Activated T-helper 17 cell treated with anti-CD3 and anti-CD28 coated beads, Interleukin-2, amount 50 U/mL, for 72 hours (primary cell): ENCODE results near the gene SPAG4. TPM values are rescaled to one million over a fixed set of nuclear protein-coding genes. Genes with fewer than 3 reads are reported as not detected.

Experiments used
- ATAC-seq: fragments of 150-1000 bp; cut with Tn5 transposase; replicated peaks from 2 replicates; pipeline ENCODE4 v1.10.0; 2021; ENCODE audit warnings: mild to moderate bottlenecking, moderate library complexity
- H3K27ac Mint-ChIP-seq: one replicate; pipeline ENCODE4 v1.8.0; 2022; ENCODE audit warnings: mixed read lengths
- H3K27me3 Mint-ChIP-seq: one replicate; pipeline ENCODE4 v1.8.0; 2022; ENCODE audit warnings: mixed read lengths
- H3K36me3 Mint-ChIP-seq: one replicate; pipeline ENCODE4 v1.8.0; 2022; ENCODE audit warnings: low read depth, mild to moderate bottlenecking, mixed read lengths
- H3K4me1 Mint-ChIP-seq: one replicate; pipeline ENCODE4 v1.8.0; 2022; ENCODE audit warnings: mixed read lengths
- H3K4me3 Mint-ChIP-seq: one replicate; pipeline ENCODE4 v1.8.0; 2022; ENCODE audit warnings: mild to moderate bottlenecking, mixed read lengths
- H3K9me3 Mint-ChIP-seq: one replicate; pipeline ENCODE4 v1.8.0; 2022; ENCODE audit warnings: mixed read lengths
- total RNA-seq, 2 donors: library from RNA; stranded (reverse); gene quantifications; one replicate each; pipeline ENCODE4 v1.2.3, GENCODE V29; 2022

SPAG4 gene
- 10 to 100 TPM in 1 of 2 donors, 1 to 10 TPM in 1; 7.2 to 52.4 TPM for total RNA-seq

GRCh38 chr20:35615667-35616464 is at the start of gene SPAG4:
Gene SPAG4, plus strand, starts transcription at chr20:35615829. Its CDS starts 175 bp downstream, at chr20:35616004.
- H3K9me3 Mint-ChIP-seq, result no peaks in the 10 kb centered on the region
- peaks cover 14% of the 10 kb centered on the region for H3K36me3 Mint-ChIP-seq
- ATAC-seq, result peak; percentile 84
- H3K27ac Mint-ChIP-seq, result peak within 1 kb of the TSS; percentile 90
- H3K4me3 Mint-ChIP-seq, result peak within 1 kb of the TSS; percentile 90
- H3K4me1 Mint-ChIP-seq, result peaks cover 18% of the 10 kb centered on the region
- no peaks in the 10 kb centered on the region for H3K27me3 Mint-ChIP-seq

DNA sequence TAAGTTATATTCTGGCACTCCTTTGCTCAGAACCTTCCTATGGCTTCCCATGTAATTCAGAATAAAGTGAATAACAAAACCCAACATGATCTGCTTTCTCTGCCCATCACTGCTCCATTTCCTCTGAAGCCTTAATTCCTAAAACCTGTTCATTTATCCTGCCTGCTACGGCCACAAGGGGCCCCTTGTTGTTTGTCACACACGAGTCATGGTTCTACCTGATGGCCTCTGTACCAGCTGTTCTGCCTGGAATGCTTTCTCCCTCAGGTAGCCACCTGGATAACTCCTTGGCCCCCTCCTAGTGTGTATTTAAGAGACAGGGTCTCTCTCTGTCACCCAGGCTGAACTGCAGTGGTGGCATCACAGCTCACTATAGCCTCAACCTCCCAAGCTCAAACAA is 47.0 kb upstream of the SPAG4 start:
- Mint-ChIP-seq H3K27me3 (no peaks in the 10 kb centered on the region), H3K9me3 (peaks cover 4% of the 10 kb centered on the region), H3K4me3 (no peak overlapping the region), H3K4me1 (no peaks in the 10 kb centered on the region), H3K27ac (no peak overlapping the region), H3K36me3 (no peaks in the 10 kb centered on the region)
- no peak for ATAC-seq

DNA sequence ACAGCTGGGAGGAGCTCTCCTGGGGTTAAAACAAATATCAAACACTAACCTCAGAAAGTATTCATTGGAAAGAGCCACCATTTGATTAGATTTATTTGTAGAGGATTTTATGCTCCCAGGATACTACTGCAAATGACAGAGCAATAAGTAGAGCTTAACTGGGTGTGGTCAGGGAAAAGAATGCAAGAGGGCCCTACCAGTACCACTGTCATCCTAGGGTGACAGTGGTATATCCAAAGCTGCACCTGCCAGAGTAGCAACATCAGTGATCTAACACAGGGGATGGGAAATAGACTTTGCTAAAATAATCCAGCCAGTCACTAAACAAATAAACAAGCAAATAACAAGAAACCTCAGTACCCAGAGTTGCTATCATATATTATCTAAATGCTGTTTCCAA is 44.1 kb upstream of the SPAG4 start:
- no peak overlapping the region for H3K4me3 Mint-ChIP-seq
- H3K4me1 Mint-ChIP-seq, result no peaks in the 10 kb centered on the region
- H3K36me3 Mint-ChIP-seq, result no peaks in the 10 kb centered on the region
- peaks cover 4% of the 10 kb centered on the region for H3K9me3 Mint-ChIP-seq
- ATAC-seq, result no peak
- H3K27ac Mint-ChIP-seq, result no peak overlapping the region
- no peaks in the 10 kb centered on the region for H3K27me3 Mint-ChIP-seq

DNA sequence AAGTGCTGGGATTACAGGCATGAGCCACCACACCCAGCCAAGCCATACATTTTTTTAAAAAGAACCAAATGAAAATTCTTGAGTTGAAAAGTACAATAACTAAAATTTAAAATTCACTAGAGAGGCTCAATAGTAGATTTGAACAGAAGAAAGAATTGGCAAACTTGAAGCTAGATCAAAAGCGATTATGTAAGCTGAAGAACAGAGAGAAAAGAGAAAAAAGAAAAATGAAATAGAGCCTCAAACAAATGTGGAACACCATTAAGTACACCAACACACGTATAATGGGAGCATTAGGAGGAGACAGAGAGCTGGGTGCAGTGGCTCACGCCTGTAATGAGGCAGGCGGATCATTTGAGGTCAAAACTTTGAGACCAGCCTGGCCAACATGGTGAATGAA is 42.8 kb upstream of the SPAG4 start:
- Mint-ChIP-seq H3K27me3 (no peaks in the 10 kb centered on the region), H3K4me1 (no peaks in the 10 kb centered on the region)
- ATAC-seq, result no peak

DNA sequence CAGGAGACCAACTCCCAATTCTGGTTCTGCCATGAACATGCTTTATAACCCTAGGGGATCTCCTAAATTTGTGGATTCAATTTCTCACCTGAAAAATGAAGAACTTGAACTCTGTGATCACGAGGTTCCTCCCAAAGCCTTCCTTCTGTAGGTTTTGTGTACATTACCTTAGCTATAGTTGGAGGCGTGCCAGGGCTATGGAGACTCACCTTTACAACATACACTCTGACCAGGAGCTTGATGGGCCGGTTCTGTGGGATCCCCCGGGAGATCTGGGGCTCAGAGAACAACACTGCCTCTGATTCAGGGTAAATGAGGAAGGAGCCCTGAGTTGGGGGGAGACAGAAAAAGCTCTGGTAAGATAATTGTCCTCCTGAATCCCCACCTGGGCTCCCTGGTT is 39.7 kb upstream of the SPAG4 start:
- no peaks in the 10 kb centered on the region for H3K4me1 Mint-ChIP-seq
- H3K36me3 Mint-ChIP-seq, result no peaks in the 10 kb centered on the region
- H3K27ac Mint-ChIP-seq, result no peak overlapping the region
- H3K27me3 Mint-ChIP-seq, result no peaks in the 10 kb centered on the region
- H3K4me3 Mint-ChIP-seq, result no peak overlapping the region
- ATAC-seq, result no peak
- peaks cover 4% of the 10 kb centered on the region for H3K9me3 Mint-ChIP-seq

More for the DNA sequence above, 42.8 kb upstream of the SPAG4 start:
- Mint-ChIP-seq H3K36me3 (no peaks in the 10 kb centered on the region), H3K4me3 (no peak overlapping the region), H3K27ac (no peak overlapping the region), H3K9me3 (peaks cover 4% of the 10 kb centered on the region)

- Mint-ChIP-seq H3K27ac (no peak overlapping the region), H3K4me3 (no peak overlapping the region), H3K27me3 (no peaks in the 10 kb centered on the region), H3K9me3 (peaks cover 4% of the 10 kb centered on the region), H3K36me3 (no peaks in the 10 kb centered on the region), H3K4me1 (no peaks in the 10 kb centered on the region)
- ATAC-seq, result no peak
Measured at GRCh38 chr20:35576816-35577215, 38.8 kb upstream of the SPAG4 start.

- Mint-ChIP-seq H3K27me3 (peaks cover 4% of the 10 kb centered on the region), H3K36me3 (no peaks in the 10 kb centered on the region), H3K27ac (no peak overlapping the region), H3K4me1 (no peaks in the 10 kb centered on the region), H3K9me3 (no peaks in the 10 kb centered on the region), H3K4me3 (no peak overlapping the region)
- ATAC-seq, result no peak
Measured at GRCh38 chr20:35578469-35578868, 37.2 kb upstream of the SPAG4 start.

DNA sequence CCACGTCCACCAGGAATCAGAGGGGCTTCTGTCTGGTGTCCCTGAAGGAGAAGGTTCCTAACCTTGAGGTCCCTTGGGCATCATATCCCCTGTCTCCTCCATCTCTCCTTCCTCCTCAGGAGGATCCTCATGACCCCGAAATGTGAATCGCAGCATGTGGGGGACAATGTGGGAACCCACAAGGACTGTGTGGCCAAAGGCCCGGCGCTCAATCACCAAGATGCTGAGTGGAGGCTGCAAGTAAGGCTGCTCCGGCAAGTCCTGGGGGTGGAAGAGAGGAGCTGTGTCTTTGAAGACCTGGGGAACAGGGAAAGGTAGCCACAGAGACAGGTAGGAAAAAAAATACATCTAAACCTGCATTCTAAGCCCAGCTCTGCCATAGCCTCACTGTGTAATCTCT is 36.4 kb upstream of the SPAG4 start:
- Mint-ChIP-seq H3K4me3 (no peak overlapping the region), H3K9me3 (no peaks in the 10 kb centered on the region), H3K4me1 (no peaks in the 10 kb centered on the region), H3K27ac (no peak overlapping the region), H3K27me3 (peaks cover 4% of the 10 kb centered on the region), H3K36me3 (no peaks in the 10 kb centered on the region)
- ATAC-seq, result no peak

- no peaks in the 10 kb centered on the region for H3K9me3 Mint-ChIP-seq
- no peak overlapping the region for H3K4me3 Mint-ChIP-seq
- no peak overlapping the region for H3K27ac Mint-ChIP-seq
- no peaks in the 10 kb centered on the region for H3K36me3 Mint-ChIP-seq
- peaks cover 4% of the 10 kb centered on the region for H3K27me3 Mint-ChIP-seq
- no peaks in the 10 kb centered on the region for H3K4me1 Mint-ChIP-seq
- no peak for ATAC-seq
Measured at GRCh38 chr20:35582131-35582530, 33.5 kb upstream of the SPAG4 start.

- no peaks in the 10 kb centered on the region for H3K4me1 Mint-ChIP-seq
- no peak for ATAC-seq
- H3K36me3 Mint-ChIP-seq, result no peaks in the 10 kb centered on the region
- peaks cover 4% of the 10 kb centered on the region for H3K27me3 Mint-ChIP-seq
- no peak overlapping the region for H3K4me3 Mint-ChIP-seq
- H3K9me3 Mint-ChIP-seq, result no peaks in the 10 kb centered on the region
- no peak overlapping the region for H3K27ac Mint-ChIP-seq
Measured at GRCh38 chr20:35582741-35583404, 32.8 kb upstream of the SPAG4 start.

DNA sequence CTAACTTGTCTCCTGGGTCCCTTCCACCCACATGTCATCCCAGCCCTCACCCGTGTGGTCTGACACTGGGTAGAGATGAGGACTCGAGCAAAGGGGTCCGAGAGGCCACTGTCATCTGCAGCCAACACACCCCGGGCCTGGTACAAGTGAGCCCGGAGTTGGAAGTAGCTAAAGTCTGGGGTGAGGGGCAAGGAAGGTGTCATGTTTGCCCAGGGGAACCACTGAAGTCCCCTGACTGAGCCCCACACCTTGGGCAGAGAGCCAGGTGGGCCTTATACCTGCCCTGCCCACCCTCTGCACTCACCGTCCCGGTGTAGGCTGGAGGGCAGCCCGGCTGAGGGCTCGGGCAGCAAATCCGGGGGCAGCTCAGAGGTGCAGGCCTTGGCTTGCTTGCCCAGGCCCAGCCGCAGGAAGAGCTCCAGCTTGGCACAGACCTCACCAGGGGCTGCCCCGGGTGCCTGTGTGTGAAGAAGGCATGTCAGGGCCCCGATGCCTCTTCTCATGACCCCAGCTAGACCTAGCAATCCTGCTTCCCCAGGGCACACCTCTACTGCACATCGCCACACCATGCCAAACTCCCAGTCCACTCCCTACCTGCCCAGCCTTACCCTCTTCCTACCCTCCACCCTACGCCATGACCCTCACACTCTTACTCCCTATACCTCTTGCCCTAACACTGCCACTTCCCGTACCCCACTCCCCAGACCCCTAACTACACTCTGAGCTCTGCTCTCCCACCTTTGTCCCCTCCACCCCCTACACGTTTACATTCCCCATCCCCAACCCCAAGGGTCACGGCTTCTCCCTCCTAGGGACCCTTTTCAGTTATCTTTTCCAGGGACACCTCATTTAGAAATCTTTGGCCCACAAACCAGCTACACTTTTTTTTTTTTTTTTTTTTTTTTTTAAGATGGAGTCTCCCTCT is 31.7 kb upstream of the SPAG4 start:
- Mint-ChIP-seq H3K27ac (no peak overlapping the region), H3K27me3 (peaks cover 4% of the 10 kb centered on the region), H3K9me3 (no peaks in the 10 kb centered on the region), H3K4me1 (no peaks in the 10 kb centered on the region), H3K36me3 (no peaks in the 10 kb centered on the region), H3K4me3 (no peak overlapping the region)
- no peak for ATAC-seq

DNA sequence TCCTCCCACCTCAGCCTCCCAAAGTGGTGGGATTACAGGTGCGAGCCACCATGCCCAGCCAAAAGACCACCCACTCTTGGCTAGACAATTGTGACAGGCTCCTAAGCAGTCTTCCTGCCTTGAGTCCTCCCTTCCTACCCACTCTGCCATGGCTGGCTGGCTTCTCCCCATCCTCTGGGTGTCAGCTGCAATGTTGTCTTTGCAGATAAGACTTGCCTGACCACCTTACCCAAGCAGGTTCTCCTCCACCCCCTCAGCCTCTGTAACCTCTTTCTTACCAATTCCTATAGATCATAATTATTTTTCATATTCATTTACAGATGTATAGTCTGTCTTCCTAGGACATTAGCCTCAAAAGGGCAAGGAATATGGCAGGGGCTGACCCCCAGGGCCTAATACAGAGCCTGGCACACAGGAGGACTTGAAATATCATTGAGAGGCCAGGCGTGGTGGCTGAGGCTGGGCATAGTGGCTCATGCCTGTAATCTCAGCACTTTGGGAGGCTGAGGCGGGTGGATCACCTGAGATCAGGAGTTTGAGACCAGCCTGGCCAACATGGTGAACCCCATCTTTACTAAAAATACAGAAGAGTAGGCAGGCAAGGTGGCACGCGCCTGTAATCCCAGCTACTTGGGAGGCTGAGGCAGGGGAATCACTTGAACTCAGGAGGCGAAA is 28.7 kb upstream of the SPAG4 start:
- no peak overlapping the region for H3K4me3 Mint-ChIP-seq
- H3K27me3 Mint-ChIP-seq, result peaks cover 4% of the 10 kb centered on the region
- no peak overlapping the region for H3K27ac Mint-ChIP-seq
- no peaks in the 10 kb centered on the region for H3K9me3 Mint-ChIP-seq
- no peak for ATAC-seq
- H3K36me3 Mint-ChIP-seq, result no peaks in the 10 kb centered on the region
- H3K4me1 Mint-ChIP-seq, result no peaks in the 10 kb centered on the region

- no peak for ATAC-seq
- Mint-ChIP-seq H3K4me3 (no peak overlapping the region), H3K4me1 (no peaks in the 10 kb centered on the region), H3K27ac (no peak overlapping the region), H3K9me3 (no peaks in the 10 kb centered on the region), H3K36me3 (no peaks in the 10 kb centered on the region), H3K27me3 (peaks cover under 1% of the 10 kb centered on the region)
Measured at GRCh38 chr20:35587436-35587835, 28.2 kb upstream of the SPAG4 start.

DNA sequence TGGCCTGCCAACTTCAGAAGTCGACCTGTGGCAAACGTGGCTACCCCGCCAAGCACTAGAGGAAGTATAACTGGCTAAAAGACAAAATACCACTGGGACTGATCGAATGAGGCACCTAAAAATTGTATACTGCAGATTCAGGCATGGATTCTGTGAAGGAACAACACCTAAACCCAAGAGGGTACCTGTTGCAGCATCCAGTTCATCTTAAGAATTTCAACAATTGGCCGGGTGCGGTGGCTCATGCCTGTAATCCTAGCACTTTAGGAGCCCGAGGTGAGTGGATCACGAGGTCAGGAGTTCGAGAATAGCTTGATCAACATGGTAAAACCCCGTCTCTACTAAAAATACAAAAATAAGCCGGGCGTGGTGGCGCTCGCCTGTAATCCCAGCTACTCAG is 27.2 kb upstream of the SPAG4 start:
- no peaks in the 10 kb centered on the region for H3K4me1 Mint-ChIP-seq
- ATAC-seq, result no peak
- no peaks in the 10 kb centered on the region for H3K9me3 Mint-ChIP-seq
- H3K27ac Mint-ChIP-seq, result no peak overlapping the region
- H3K36me3 Mint-ChIP-seq, result no peaks in the 10 kb centered on the region
- H3K27me3 Mint-ChIP-seq, result no peaks in the 10 kb centered on the region
- no peak overlapping the region for H3K4me3 Mint-ChIP-seq
